K562 (cell line): Measurements from ENCODE around the gene WFDC1. TPM values are rescaled to one million over a fixed set of nuclear protein-coding genes. Genes with fewer than 3 reads are reported as not detected.

ENCODE experiments used
- ATAC-seq: fragments of 200-7000 bp; cut with Tn5 transposase; 3 replicates; pipeline ENCODE4 v1.9.1; 2020; ENCODE audit warnings: moderate library complexity
- BruUV-seq: library from RNA; stranded (reverse); fragments of 400-500 nt; replicated peaks from 2 replicates; lab custom pipeline; 2021; lab: Mats Ljungman, UMichigan
- CTCF ChIA-PET: fragments of 300-600 bp; formaldehyde crosslinking; extraction: SDS; loops from one replicate; lab custom pipeline; 2021; ENCODE audit warnings: low intra/inter-chr PET ratio; lab: Yijun Ruan, JAX
- POLR2A ChIA-PET: fragments of 300-600, 350-650 bp; sonication (Branson Sonifier 250); formaldehyde crosslinking; extraction: SDS; loops from one replicate; lab custom pipeline; 2021; ENCODE audit warnings: antibody characterized with exemption, inconsistent platforms; lab: Yijun Ruan, JAX
- DNase-seq, 4 experiments: peaks; one replicate each; pipeline versions ENCODE4 v3.0.0 to v3.0.0-alpha.2; 2011 to 2018; ENCODE audit warnings: low spot score in 3 of 4, mixed read lengths in 3 of 4; ENCODE audit errors: extremely low read depth in 1 of 4
- FAIRE-seq: peaks from 2 replicates; lab custom pipeline; 2011; peaks lifted over from hg19 to GRCh38; lab: Jason Lieb, UNC
- H2AFZ ChIP-seq: 2 replicates; pipeline ENCODE4 v1.6.0; 2011; ENCODE audit warnings: low read depth, low read length, control low read depth, inconsistent platforms
- H3K27ac ChIP-seq: fragments of 200-600 bp; 3 replicates; pipeline ENCODE4 v1.8.0; 2011; ENCODE audit warnings: low read depth, mild to moderate bottlenecking, control low read depth, inconsistent platforms, low read length, moderate library complexity, mixed read lengths; ENCODE audit errors: extremely low read depth
- H3K27me3 ChIP-seq, 2 experiments: fragments of 300-600 bp in 1 of 2; 2 replicates in 1 of 2; 3 replicates in 1 of 2; pipeline versions ENCODE4 v1.6.0 to v1.8.0; 2011; ENCODE audit warnings: inconsistent platforms in 2 of 2, low read length in 2 of 2, mild to moderate bottlenecking in 1 of 2, mixed read lengths in 1 of 2, moderate library complexity in 1 of 2; ENCODE audit not compliant: control insufficient read depth in 2 of 2, insufficient read depth in 2 of 2
- H3K36me3 ChIP-seq: fragments of 300-600 bp; 3 replicates; pipeline ENCODE4 v1.8.0; 2011; ENCODE audit warnings: mild to moderate bottlenecking, low read length, inconsistent platforms; ENCODE audit not compliant: control insufficient read depth, insufficient read depth
- H3K4me1 ChIP-seq, 2 experiments: fragments of 200-600 bp in 1 of 2; replicated peaks in 1 of 2; 2 replicates in 1 of 2; 3 replicates in 1 of 2; pipeline versions ENCODE4 v1.5.1 to v1.8.0; 2011; ENCODE audit warnings: inconsistent platforms in 2 of 2, low read length in 2 of 2, mild to moderate bottlenecking in 1 of 2, mixed read lengths in 1 of 2, moderate library complexity in 1 of 2; ENCODE audit not compliant: control insufficient read depth in 2 of 2, insufficient read depth in 2 of 2
- H3K4me2 ChIP-seq: 2 replicates; pipeline ENCODE4 v1.6.1; 2011; ENCODE audit warnings: low read length, control low read depth, inconsistent platforms, mixed read lengths; ENCODE audit not compliant: insufficient read depth
- H3K4me3 ChIP-seq: fragments of 200-600 bp; sonication (generic), shearing (Covaris generic); 2 replicates; pipeline ENCODE4 v1.5.1; 2016; ENCODE audit warnings: control low read depth, inconsistent platforms
- H3K79me2 ChIP-seq: fragments of 200-600 bp; 3 replicates; pipeline ENCODE4 v1.8.0; 2011; ENCODE audit warnings: low read length, inconsistent platforms; ENCODE audit not compliant: control insufficient read depth, insufficient read depth
- H3K9ac ChIP-seq, 2 experiments: 2 replicates each; pipeline versions ENCODE4 v1.6.0 to v1.6.1; 2011; ENCODE audit warnings: low read depth in 2 of 2, low read length in 2 of 2, control low read depth in 1 of 2, inconsistent platforms in 1 of 2, mild to moderate bottlenecking in 1 of 2, mixed read lengths in 1 of 2; ENCODE audit not compliant: insufficient read depth in 1 of 2
- H3K9me1 ChIP-seq: one replicate; pipeline ENCODE4 v1.6.0; 2011; ENCODE audit warnings: inconsistent platforms, mild to moderate bottlenecking, low read length, moderate library complexity; ENCODE audit not compliant: control insufficient read depth, insufficient read depth
- H3K9me3 ChIP-seq: replicated peaks from 2 replicates; pipeline ENCODE4 v1.5.1; 2011; ENCODE audit warnings: low read depth, low read length, inconsistent platforms; ENCODE audit not compliant: control insufficient read depth, insufficient read depth
- H4K20me1 ChIP-seq: replicated peaks from 2 replicates; pipeline ENCODE4 v1.6.1; 2011; ENCODE audit warnings: low read length, inconsistent platforms, mixed read lengths; ENCODE audit not compliant: control insufficient read depth, insufficient read depth
- CEBPB ChIP-seq: fragments of 450-650 bp; IDR thresholded peaks from 2 replicates; pipeline ENCODE4 v1.6.1; 2016; ENCODE audit warnings: missing genetic modification characterization, missing compliant biosample characterization
- CEBPG ChIP-seq, 3 experiments: fragments of 200-800 bp in 1 of 3; sonication (Bioruptor generic) in 1 of 3; sonication (generic) in 1 of 3; formaldehyde crosslinking in 1 of 3; IDR thresholded peaks in 2 of 3; conservative IDR thresholded peaks in 1 of 3; 2 replicates each; pipeline versions ENCODE4 v1.6.1 to v1.8.0; 2016 to 2022; ENCODE audit warnings: missing compliant biosample characterization in 2 of 3, missing genetic modification characterization in 2 of 3, mild to moderate bottlenecking in 1 of 3, missing genetic modification reagents in 1 of 3
- ZFP36 ChIP-seq: fragments of 150-350 bp; IDR thresholded peaks from 2 replicates; pipeline ENCODE4 v1.6.1; 2018; ENCODE audit warnings: low read length, low read depth; ENCODE audit not compliant: partially characterized antibody
- ZNF79 ChIP-seq: fragments of 250-450 bp; sonication (Bioruptor Pico); IDR thresholded peaks from 2 replicates; pipeline ENCODE4 v1.4.0; 2020; ENCODE audit warnings: low read depth, mild to moderate bottlenecking, moderate library complexity
- WGBS: fragments of 100-300 bp; shearing (Covaris generic); methylation state at CpG from one replicate; pipeline ENCODE4 v1.1.6; 2016; ENCODE audit warnings: low coverage, mixed read lengths; ENCODE audit not compliant: insufficient coverage; ENCODE audit errors: missing lambda C conversion rate; 5-methylcytosine and 5-hydroxymethylcytosine counted together
- in situ Hi-C: fragments of 300-500 bp; cut with MboI; formaldehyde crosslinking; loops from 4 replicates; pipeline ENCODE4 v1.15.0; 2018; ENCODE audit warnings: inconsistent platforms, mixed read lengths
- intact Hi-C: fragments of 100-400 bp; cut with micrococcal nuclease; formaldehyde crosslinking; loops from 2 replicates; pipeline ENCODE4 v1.14.2; 2022
- polyA plus RNA-seq, 8 experiments: library from polyadenylated mRNA; depleted of rRNA in 4 of 8; stranded (reverse) in 5 of 8; unstranded in 3 of 8; fragments of >200 nt; fragmentation: Nextera tagmentation in 2 of 8; fragmentation: Illumina TruSeq in 1 of 8; extraction: Ambion mirVana in 2 of 8; extraction: Trizol in 1 of 8; gene quantifications; 2 replicates each; pipeline versions ENCODE4 v1.2.1 to v1.2.3, GENCODE V29; 2011 to 2014; ENCODE audit warnings: inconsistent platforms in 1 of 8, missing spikeins in 1 of 8
- total RNA-seq, 7 experiments: library from RNA; depleted of rRNA in 6 of 7; stranded (reverse); fragments of >200 nt in 6 of 7; fragmentation: Illumina TruSeq in 2 of 7; extraction: Trizol in 2 of 7; gene quantifications; 2 replicates each; pipeline versions ENCODE4 v1.2.1 to v1.2.3, GENCODE V29; 2011 to 2021; ENCODE audit warnings: low replicate concordance in 1 of 7

The WFDC1 gene
- total and polyA plus RNA-seq, 9 of the 15 experiments (the other 6 are each of a cell fraction or from before 2014, with no cell fraction given) = not detected

GRCh38 chr16:84284154-84284722, 10.4 kb upstream of the WFDC1 start:
- Histone ChIP-seq H3K36me3 (no peaks in the 10 kb centered on the region), H3K4me2 (no peak overlapping the region), H3K9ac (no peak overlapping the region), H3K79me2 (no peaks in the 10 kb centered on the region), H3K9me3 (no peaks in the 10 kb centered on the region), H4K20me1 (peaks cover 12% of the 10 kb centered on the region), H3K27ac (no peak overlapping the region), H3K27me3 (peaks cover 79 to 94% of the 10 kb centered on the region in 2 experiments), H3K4me3 (no peak overlapping the region), H3K4me1 (no peaks in the 10 kb centered on the region), H3K9me1 (no peaks in the 10 kb centered on the region), H2AFZ (no peak overlapping the region)
- TF ChIP-seq ZNF79 (no peak), CEBPB (tag) (peak; percentile 94), CEBPG (CRISPR knock-in tag; IDR thresholded peaks at IDR 0.05) (peak; percentile 51; the same call in 1 of the 2 replicates), CEBPG (tag; conservative IDR thresholded peaks at IDR 0.05 in 1 of 2, IDR thresholded peaks at IDR 0.05 in 1 of 2) (peak; percentile 74 to 85), ZFP36 (peak; percentile 39)
- ChIA-PET CTCF (no interaction called here), POLR2A (no interaction called here)
- ATAC-seq = peak; percentile 65
- peak; percentile 12 to 38 (median 28) for DNase-seq
- WGBS = 10% methylated on average over 13 of the region's 13 CpGs
- FAIRE-seq = no peak
- no TSS peak for BruUV-seq
- intact Hi-C loops = no loop called here
- in situ Hi-C loops = loop anchor here (5.0 kb wide), 1 partner anchor 193 kb away; no protein-coding TSS in a partner anchor
